K562 (cell line): ENCODE data around the gene LCN1. TPM values are rescaled to one million over a fixed set of nuclear protein-coding genes. Genes with fewer than 3 reads are reported as not detected.

ENCODE experiments used
- CREB1 ChIP-seq, 2 experiments: sonication (generic) in 1 of 2; formaldehyde crosslinking in 1 of 2; IDR thresholded peaks; 2 replicates each; pipeline versions ENCODE4 v1.6.1 to v1.8.0; 2012 to 2022; ENCODE audit warnings: inconsistent platforms in 1 of 2, mild to moderate bottlenecking in 1 of 2, missing genetic modification reagents in 1 of 2, moderate library complexity in 1 of 2
- HIVEP1 ChIP-seq: fragments of 250-450 bp; sonication (Bioruptor Pico); IDR thresholded peaks from 2 replicates; pipeline ENCODE4 v1.4.0; 2020; ENCODE audit warnings: mild to moderate bottlenecking
- POLR2B ChIP-seq: fragments of 450-650 bp; IDR thresholded peaks from 2 replicates; pipeline ENCODE4 v1.6.1; 2018; ENCODE audit warnings: low read depth; ENCODE audit not compliant: partially characterized antibody
- PTRF ChIP-seq: fragments of 450-650 bp; IDR thresholded peaks from 2 replicates; pipeline ENCODE4 v1.6.1; 2016; ENCODE audit warnings: mild to moderate bottlenecking, missing genetic modification characterization, missing compliant biosample characterization
- RBBP5 ChIP-seq: fragments of 200-600 bp; sonication (generic); IDR thresholded peaks from 2 replicates; pipeline ENCODE4 v1.6.1; 2012; ENCODE audit warnings: borderline replicate concordance, mild to moderate bottlenecking, low read length, control low read depth, inconsistent platforms; ENCODE audit not compliant: insufficient read depth, poor library complexity, severe bottlenecking
- ZNF174 ChIP-seq: fragments of 250-450 bp; sonication (Bioruptor Pico); IDR thresholded peaks from 2 replicates; pipeline ENCODE4 v1.4.0; 2020; ENCODE audit warnings: mild to moderate bottlenecking
- ZNF282 ChIP-seq: sonication (generic); formaldehyde crosslinking; IDR thresholded peaks from 2 replicates; pipeline ENCODE4 v1.8.1; 2023; ENCODE audit warnings: missing genetic modification reagents
- polyA plus RNA-seq, 8 experiments: library from polyadenylated mRNA; depleted of rRNA in 4 of 8; stranded (reverse) in 5 of 8; unstranded in 3 of 8; fragments of >200 nt; fragmentation: Nextera tagmentation in 2 of 8; fragmentation: Illumina TruSeq in 1 of 8; extraction: Ambion mirVana in 2 of 8; extraction: Trizol in 1 of 8; gene quantifications; 2 replicates each; pipeline versions ENCODE4 v1.2.1 to v1.2.3, GENCODE V29; 2011 to 2014; ENCODE audit warnings: inconsistent platforms in 1 of 8, missing spikeins in 1 of 8
- total RNA-seq, 7 experiments: library from RNA; depleted of rRNA in 6 of 7; stranded (reverse); fragments of >200 nt in 6 of 7; fragmentation: Illumina TruSeq in 2 of 7; extraction: Trizol in 2 of 7; gene quantifications; 2 replicates each; pipeline versions ENCODE4 v1.2.1 to v1.2.3, GENCODE V29; 2011 to 2021; ENCODE audit warnings: low replicate concordance in 1 of 7
- TF ChIP-seq, protein P1 (sequence below), 2 experiments: fragments of 450-650 bp in 1 of 2; IDR thresholded peaks; 2 replicates each; pipeline ENCODE4 v1.6.1; 2011 to 2017; ENCODE audit warnings: low read depth in 2 of 2, antibody characterized with exemption in 1 of 2, borderline replicate concordance in 1 of 2, low read length in 1 of 2, mild to moderate bottlenecking in 1 of 2, mixed read lengths in 1 of 2; ENCODE audit not compliant: control insufficient read depth in 1 of 2

LCN1 gene
- total and polyA plus RNA-seq, 9 of the 15 experiments (the other 6 are each of a cell fraction or from before 2014, with no cell fraction given): not detected

DNA sequence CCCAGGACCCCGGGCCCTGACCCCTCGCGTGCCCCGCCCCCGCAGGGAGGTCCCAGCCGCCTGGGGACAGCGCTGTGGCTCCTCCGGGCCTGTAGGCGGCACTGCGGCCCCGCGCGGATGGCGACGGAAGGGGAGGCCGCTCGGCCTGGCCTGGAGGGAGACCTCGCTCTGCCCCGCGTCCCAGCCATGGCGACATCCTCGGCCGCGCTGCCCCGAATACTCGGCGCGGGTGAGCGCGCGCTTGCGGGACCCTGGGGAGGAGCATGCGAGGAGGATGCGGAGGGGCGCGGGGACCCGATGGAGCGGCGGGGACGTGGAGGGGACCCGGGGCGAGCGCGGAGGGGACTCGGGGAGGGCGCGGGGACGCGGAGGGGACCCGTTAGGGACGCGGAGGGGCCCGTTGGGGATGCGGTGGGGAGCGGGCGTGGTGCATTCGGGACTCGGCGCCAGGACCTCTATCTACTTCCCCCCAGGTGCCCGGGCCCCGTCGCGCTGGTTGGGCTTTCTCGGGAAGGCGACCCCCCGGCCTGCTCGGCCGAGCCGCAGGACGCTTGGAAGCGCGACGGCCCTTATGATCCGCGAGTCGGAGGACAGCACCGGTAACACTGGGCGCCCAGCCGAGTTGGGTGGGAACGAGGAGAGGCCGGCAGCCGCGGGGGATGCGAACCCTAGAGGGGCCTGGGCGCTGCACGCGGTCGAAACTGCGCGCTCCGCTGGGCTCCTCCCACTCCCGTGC is 20.5 kb upstream of the LCN1 start, which contains the start of gene MRPS2 (continued):
- no peak for TF ChIP-seq ZNF282
- no peak for TF ChIP-seq PTRF (tag)
- TF ChIP-seq HIVEP1 (CRISPR knock-in tag): no peak
- TF ChIP-seq, protein P1, sequence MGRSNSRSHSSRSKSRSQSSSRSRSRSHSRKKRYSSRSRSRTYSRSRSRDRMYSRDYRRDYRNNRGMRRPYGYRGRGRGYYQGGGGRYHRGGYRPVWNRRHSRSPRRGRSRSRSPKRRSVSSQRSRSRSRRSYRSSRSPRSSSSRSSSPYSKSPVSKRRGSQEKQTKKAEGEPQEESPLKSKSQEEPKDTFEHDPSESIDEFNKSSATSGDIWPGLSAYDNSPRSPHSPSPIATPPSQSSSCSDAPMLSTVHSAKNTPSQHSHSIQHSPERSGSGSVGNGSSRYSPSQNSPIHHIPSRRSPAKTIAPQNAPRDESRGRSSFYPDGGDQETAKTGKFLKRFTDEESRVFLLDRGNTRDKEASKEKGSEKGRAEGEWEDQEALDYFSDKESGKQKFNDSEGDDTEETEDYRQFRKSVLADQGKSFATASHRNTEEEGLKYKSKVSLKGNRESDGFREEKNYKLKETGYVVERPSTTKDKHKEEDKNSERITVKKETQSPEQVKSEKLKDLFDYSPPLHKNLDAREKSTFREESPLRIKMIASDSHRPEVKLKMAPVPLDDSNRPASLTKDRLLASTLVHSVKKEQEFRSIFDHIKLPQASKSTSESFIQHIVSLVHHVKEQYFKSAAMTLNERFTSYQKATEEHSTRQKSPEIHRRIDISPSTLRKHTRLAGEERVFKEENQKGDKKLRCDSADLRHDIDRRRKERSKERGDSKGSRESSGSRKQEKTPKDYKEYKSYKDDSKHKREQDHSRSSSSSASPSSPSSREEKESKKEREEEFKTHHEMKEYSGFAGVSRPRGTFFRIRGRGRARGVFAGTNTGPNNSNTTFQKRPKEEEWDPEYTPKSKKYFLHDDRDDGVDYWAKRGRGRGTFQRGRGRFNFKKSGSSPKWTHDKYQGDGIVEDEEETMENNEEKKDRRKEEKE (IDR thresholded peaks at IDR 0.05; ENCODE audit: borderline replicate concordance in 1 of 2, control insufficient read depth in 1 of 2, low read depth in 2 of 2, low read length in 1 of 2): 0 out of 4 replicates have a peak, but pooled peaks of 1 of the 2 experiments have one; percentile 65
- TF ChIP-seq CREB1 (IDR thresholded peaks at IDR 0.05): peak; percentile 11; the same call in 1 of the 2 replicates
- TF ChIP-seq CREB1 (CRISPR knock-in tag; IDR thresholded peaks at IDR 0.05): peak; percentile 13; the same call in 1 of the 2 replicates
- peak; percentile 86 for TF ChIP-seq RBBP5
- peak; percentile 83 for TF ChIP-seq POLR2B
- TF ChIP-seq ZNF174 (CRISPR knock-in tag): no peak
